PC-9 (cell line): ENCODE measurements around the gene C21orf58. TPM values are rescaled to one million over a fixed set of nuclear protein-coding genes. Genes with fewer than 3 reads are reported as not detected.

ENCODE experiments used
- BruUV-seq: library from RNA; stranded (reverse); fragments of 400-500 nt; replicated peaks from 2 replicates; lab custom pipeline; 2021; lab: Mats Ljungman, UMichigan
- CTCF ChIA-PET: fragments of 300-600 bp; sonication (Branson Sonifier 250); formaldehyde crosslinking; loops from one replicate; lab custom pipeline; 2022; ENCODE audit warnings: antibody characterized with exemption; lab: Charles Lee
- POLR2A ChIA-PET: fragments of 300-600 bp; sonication (Branson Sonifier 250); formaldehyde crosslinking; loops from one replicate; lab custom pipeline; 2022; ENCODE audit warnings: antibody characterized with exemption; ENCODE audit not compliant: unreplicated experiment; lab: Charles Lee
- DNase-seq, 2 experiments: peaks; one replicate each; pipeline versions ENCODE4 v3.0.0 to v3.0.0-alpha.2; 2015 to 2022; ENCODE audit warnings: mixed read lengths in 1 of 2
- H2AFZ ChIP-seq: fragments of 200-600 bp; sonication (generic); 2 replicates; pipeline ENCODE4 v1.8.1; 2017; ENCODE audit warnings: antibody characterized with exemption
- H3F3A ChIP-seq: fragments of 200-600 bp; sonication (generic); 2 replicates; pipeline ENCODE4 v1.8.1; 2017; ENCODE audit warnings: antibody characterized with exemption, mild to moderate bottlenecking, low read depth; ENCODE audit not compliant: insufficient read depth
- H3K27ac ChIP-seq: fragments of 200-600 bp; sonication (generic); 2 replicates; pipeline ENCODE4 v1.6.1; 2016; ENCODE audit warnings: mixed run types
- H3K27me3 ChIP-seq: fragments of 200-600 bp; sonication (generic); 2 replicates; pipeline ENCODE4 v1.6.1; 2016; ENCODE audit warnings: low read depth, mixed run types; ENCODE audit not compliant: insufficient read depth
- H3K36me3 ChIP-seq: fragments of 200-600 bp; sonication (generic); 2 replicates; pipeline ENCODE4 v1.6.1; 2016; ENCODE audit warnings: low read depth, mixed run types
- H3K4me1 ChIP-seq: fragments of 200-600 bp; sonication (generic); replicated peaks from 2 replicates; pipeline ENCODE4 v1.6.1; 2016; ENCODE audit warnings: mixed run types; ENCODE audit not compliant: insufficient read depth
- H3K4me2 ChIP-seq: fragments of 200-600 bp; sonication (generic); 2 replicates; pipeline ENCODE4 v1.6.1; 2017; ENCODE audit warnings: mixed run types
- H3K4me3 ChIP-seq: fragments of 200-600 bp; sonication (generic); 2 replicates; pipeline ENCODE4 v1.6.1; 2016; ENCODE audit warnings: mixed run types
- H3K79me2 ChIP-seq: fragments of 200-600 bp; sonication (generic); 2 replicates; pipeline ENCODE4 v1.6.1; 2017; ENCODE audit warnings: low read depth, mixed run types
- H3K9me2 ChIP-seq: fragments of 200-600 bp; sonication (generic); 2 replicates; pipeline ENCODE4 v1.8.1; 2017; ENCODE audit warnings: mild to moderate bottlenecking; ENCODE audit not compliant: insufficient read depth
- H3K9me3 ChIP-seq: fragments of 200-600 bp; sonication (generic); 2 replicates; pipeline ENCODE4 v1.8.1; 2016; ENCODE audit warnings: low read depth; ENCODE audit not compliant: insufficient read depth
- H4K20me1 ChIP-seq: fragments of 200-600 bp; sonication (generic); 2 replicates; pipeline ENCODE4 v1.8.1; 2017; ENCODE audit not compliant: insufficient read depth
- EZH2 ChIP-seq: fragments of 200-600 bp; sonication (generic); IDR thresholded peaks from 2 replicates; pipeline ENCODE4 v1.8.0; 2017; ENCODE audit warnings: antibody characterized with exemption, low read depth
- intact Hi-C: fragments of 100-400 bp; cut with micrococcal nuclease; formaldehyde crosslinking; loops from one replicate; pipeline ENCODE4 v1.10.0; 2022; ENCODE audit not compliant: unreplicated experiment
- total RNA-seq: library from RNA; stranded (reverse); gene quantifications from 2 replicates; pipeline ENCODE4 v1.2.3, GENCODE V29; 2021
- TF ChIP-seq, protein P1 (sequence below): fragments of 200-600 bp; sonication (generic); conservative IDR thresholded peaks from 2 replicates; pipeline ENCODE4 v1.6.1; 2017; ENCODE audit warnings: mixed run types, antibody characterized with exemption, mild to moderate bottlenecking, moderate library complexity

C21orf58 gene
- total RNA-seq, 1 experiment from 2014 or later, result 28.9 TPM

DNA sequence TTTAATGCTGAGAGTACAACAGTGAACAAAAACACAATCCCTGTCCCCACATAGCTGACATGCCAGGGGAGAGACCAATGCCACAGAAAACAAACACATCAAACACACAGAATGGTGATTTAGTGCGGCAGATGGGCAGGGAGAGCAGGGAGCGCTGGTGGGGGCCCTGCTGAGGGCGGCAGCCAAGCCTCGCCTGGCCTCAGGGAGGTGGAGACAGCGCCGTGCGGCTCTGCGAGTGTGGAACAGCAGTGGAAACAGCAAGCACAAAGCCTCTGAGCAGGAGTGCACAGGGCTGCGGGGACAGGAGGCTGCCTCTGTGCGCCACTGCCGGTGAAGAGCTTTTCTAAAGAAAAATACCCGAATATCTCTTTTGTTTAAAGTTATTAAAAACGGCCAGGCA is 55.3 kb downstream of the C21orf58 start:
- H3K36me3 ChIP-seq, result 0 out of 2 replicates have a peak, but pooled peaks cover 8% of the 10 kb centered on the region
- H3K79me2 ChIP-seq, result no peaks in the 10 kb centered on the region
- no peaks in the 10 kb centered on the region for H3K4me1 ChIP-seq
- ChIA-PET CTCF (no interaction called here), POLR2A (no interaction called here)
- H3K27me3 ChIP-seq, result no peaks in the 10 kb centered on the region
- H3K27ac ChIP-seq, result no peak overlapping the region
- DNase-seq, result no peak
- H3K9me3 ChIP-seq, result no peaks in the 10 kb centered on the region
- intact Hi-C loops, result no loop called here
- no peak for TF ChIP-seq EZH2
- TF ChIP-seq, protein P1, sequence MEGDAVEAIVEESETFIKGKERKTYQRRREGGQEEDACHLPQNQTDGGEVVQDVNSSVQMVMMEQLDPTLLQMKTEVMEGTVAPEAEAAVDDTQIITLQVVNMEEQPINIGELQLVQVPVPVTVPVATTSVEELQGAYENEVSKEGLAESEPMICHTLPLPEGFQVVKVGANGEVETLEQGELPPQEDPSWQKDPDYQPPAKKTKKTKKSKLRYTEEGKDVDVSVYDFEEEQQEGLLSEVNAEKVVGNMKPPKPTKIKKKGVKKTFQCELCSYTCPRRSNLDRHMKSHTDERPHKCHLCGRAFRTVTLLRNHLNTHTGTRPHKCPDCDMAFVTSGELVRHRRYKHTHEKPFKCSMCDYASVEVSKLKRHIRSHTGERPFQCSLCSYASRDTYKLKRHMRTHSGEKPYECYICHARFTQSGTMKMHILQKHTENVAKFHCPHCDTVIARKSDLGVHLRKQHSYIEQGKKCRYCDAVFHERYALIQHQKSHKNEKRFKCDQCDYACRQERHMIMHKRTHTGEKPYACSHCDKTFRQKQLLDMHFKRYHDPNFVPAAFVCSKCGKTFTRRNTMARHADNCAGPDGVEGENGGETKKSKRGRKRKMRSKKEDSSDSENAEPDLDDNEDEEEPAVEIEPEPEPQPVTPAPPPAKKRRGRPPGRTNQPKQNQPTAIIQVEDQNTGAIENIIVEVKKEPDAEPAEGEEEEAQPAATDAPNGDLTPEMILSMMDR, result no peak
- no peak overlapping the region for H3K4me2 ChIP-seq
- BruUV-seq, result no TSS peak
- peaks cover 11% of the 10 kb centered on the region; the same call in 1 of the 2 replicates for H3F3A ChIP-seq
- H2AFZ ChIP-seq, result no peak overlapping the region
- no peaks in the 10 kb centered on the region for H3K9me2 ChIP-seq
- H4K20me1 ChIP-seq, result no peaks in the 10 kb centered on the region; the same call in 1 of the 2 replicates
- H3K4me3 ChIP-seq, result no peak overlapping the region

DNA sequence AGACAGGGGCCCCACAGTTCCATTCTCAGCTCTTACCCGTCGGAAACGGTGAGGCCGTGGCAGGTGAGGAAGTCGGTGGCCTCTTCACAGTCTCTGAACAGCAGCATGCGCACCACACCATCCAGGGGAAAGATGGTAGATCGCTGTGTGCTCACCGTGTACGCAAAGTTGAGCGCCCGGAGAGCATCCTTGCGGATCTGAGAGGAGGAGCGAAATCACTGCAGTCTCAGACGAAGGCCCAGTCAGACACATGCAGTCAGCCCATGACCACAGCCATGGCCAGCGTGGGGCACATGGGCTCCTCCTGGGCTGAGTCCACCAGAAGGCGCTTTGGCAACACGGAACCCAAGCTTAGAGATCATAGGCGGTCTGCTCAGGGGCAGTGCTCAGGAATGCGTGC is 56.7 kb downstream of the C21orf58 start:
- Histone ChIP-seq H2AFZ (no peak overlapping the region), H3K27me3 (no peaks in the 10 kb centered on the region), H3K36me3 (0 out of 2 replicates have a peak, but pooled peaks cover 8% of the 10 kb centered on the region), H3K9me2 (no peaks in the 10 kb centered on the region), H3K4me1 (no peaks in the 10 kb centered on the region), H3K4me3 (no peak overlapping the region), H3F3A (peaks cover 11% of the 10 kb centered on the region; the same call in 1 of the 2 replicates), H3K4me2 (no peak overlapping the region), H4K20me1 (no peaks in the 10 kb centered on the region; the same call in 1 of the 2 replicates), H3K79me2 (no peaks in the 10 kb centered on the region), H3K27ac (no peak overlapping the region), H3K9me3 (no peaks in the 10 kb centered on the region)
- TF ChIP-seq EZH2, result no peak
- TF ChIP-seq, protein P1, result no peak
- intact Hi-C loops, result no loop called here
- POLR2A ChIA-PET, result interaction anchor here (0.6 kb wide), 1 partner anchor 199 kb away, joined by 5 read pairs; no protein-coding TSS in a partner anchor
- CTCF ChIA-PET, result no interaction called here
- DNase-seq, result no peak
- BruUV-seq, result no TSS peak

DNA sequence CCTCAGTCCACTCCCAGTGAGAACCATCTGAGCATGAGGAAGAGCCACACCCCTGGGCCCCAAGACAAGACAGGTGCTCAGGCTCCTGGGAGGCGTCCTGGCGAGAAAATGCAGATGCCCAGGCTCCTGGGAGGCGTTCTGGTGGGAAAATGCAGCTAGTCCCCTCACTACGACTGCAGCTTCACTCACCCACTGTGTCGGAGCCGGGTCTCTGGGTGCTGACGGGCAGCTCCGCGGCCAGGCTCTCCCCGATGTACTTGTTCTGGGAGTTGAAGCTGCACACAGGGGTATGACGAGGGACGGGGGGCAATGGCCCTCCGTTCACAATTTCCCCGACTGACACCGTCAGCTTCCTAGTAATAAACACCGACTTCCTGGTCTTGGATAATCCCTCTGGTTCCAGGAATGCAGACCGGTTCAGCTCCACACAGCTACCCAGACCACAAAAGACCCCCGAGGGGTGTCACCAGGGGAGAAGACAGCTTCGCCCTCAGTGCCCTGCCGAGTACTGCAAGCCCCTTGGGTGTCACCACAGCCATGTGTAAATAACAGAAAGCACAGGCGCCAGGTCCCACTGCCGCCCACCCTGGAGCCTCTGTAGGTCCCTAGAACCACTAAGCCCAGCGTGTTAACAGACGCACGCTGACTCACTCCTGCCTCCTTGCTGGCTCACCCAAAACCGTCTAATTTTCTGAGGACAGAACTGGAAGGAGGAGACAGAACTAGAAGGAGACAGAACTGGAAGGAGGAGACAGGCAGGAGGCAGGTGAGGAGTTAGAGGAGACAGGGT is 57.7 kb downstream of the C21orf58 start:
- Histone ChIP-seq H3K27me3 (no peaks in the 10 kb centered on the region), H3K9me3 (no peaks in the 10 kb centered on the region), H3F3A (peaks cover 11% of the 10 kb centered on the region; the same call in 1 of the 2 replicates), H2AFZ (no peak overlapping the region), H3K79me2 (no peaks in the 10 kb centered on the region), H3K9me2 (no peaks in the 10 kb centered on the region), H3K4me1 (no peaks in the 10 kb centered on the region), H4K20me1 (no peaks in the 10 kb centered on the region; the same call in 1 of the 2 replicates), H3K27ac (no peak overlapping the region), H3K36me3 (peaks cover 8% of the 10 kb centered on the region; the same call in 1 of the 2 replicates), H3K4me3 (no peak overlapping the region), H3K4me2 (no peak overlapping the region)
- POLR2A ChIA-PET, result no interaction called here
- TF ChIP-seq, protein P1, result no peak
- no peak for TF ChIP-seq EZH2
- DNase-seq, result no peak
- BruUV-seq, result no TSS peak
- intact Hi-C loops, result no loop called here
- CTCF ChIA-PET, result no interaction called here
